Measurements from ENCODE around the gene RAB11A.

Gene RAB11A

GRCh38 chr15:65887565-65887964 is 18.3 kb downstream of the RAB11A start:
- DNase-seq, result no peak

GRCh38 chr15:65888981-65889380 is 19.7 kb downstream of the RAB11A start:
- DNase-seq, result no peak

- DNase-seq, result no peak
These were observed 23.8 kb downstream of the RAB11A start for GRCh38 chr15:65893060-65893459.

GRCh38 chr15:65896236-65896635 is 26.9 kb downstream of the RAB11A start:
- no peak for DNase-seq

GRCh38 chr15:65900488-65900887 is 31.2 kb downstream of the RAB11A start:
- DNase-seq, result no peak

GRCh38 chr15:65901336-65901735 is 32.0 kb downstream of the RAB11A start:
- DNase-seq, result no peak

- DNase-seq, result no peak
These were observed 32.5 kb downstream of the RAB11A start for GRCh38 chr15:65901836-65902235.

GRCh38 chr15:65902373-65902772 is 33.1 kb downstream of the RAB11A start:
- no peak for DNase-seq

GRCh38 chr15:65903296-65904073 is 34.2 kb downstream of the RAB11A start:
- no peak for DNase-seq

- DNase-seq, result no peak
These were observed 35.0 kb downstream of the RAB11A start for GRCh38 chr15:65904301-65904700.

GRCh38 chr15:65906396-65906795 is 37.1 kb downstream of the RAB11A start:
- DNase-seq, result no peak

GRCh38 chr15:65907661-65908060 is 38.4 kb downstream of the RAB11A start:
- DNase-seq, result no peak

GRCh38 chr15:65908876-65909275 is 39.6 kb downstream of the RAB11A start:
- DNase-seq, result no peak

- no peak for DNase-seq
These were observed 40.5 kb downstream of the RAB11A start for GRCh38 chr15:65909831-65910230.

- no peak for DNase-seq
These were observed 41.0 kb downstream of the RAB11A start for GRCh38 chr15:65910341-65910740.

- DNase-seq, result no peak
These were observed 42.9 kb downstream of the RAB11A start for GRCh38 chr15:65912235-65912634.

- DNase-seq, result no peak
These were observed 44.4 kb downstream of the RAB11A start for GRCh38 chr15:65913631-65914199.

- DNase-seq, result no peak
These were observed 45.1 kb downstream of the RAB11A start for GRCh38 chr15:65914386-65914785.

- DNase-seq, result no peak
These were observed 46.0 kb downstream of the RAB11A start for GRCh38 chr15:65914981-65915925.

GRCh38 chr15:65916041-65916663 is 46.9 kb downstream of the RAB11A start:
- DNase-seq, result no peak

- no peak for DNase-seq
These were observed 47.5 kb downstream of the RAB11A start for GRCh38 chr15:65916664-65917406.

GRCh38 chr15:65917407-65917756 is 48.1 kb downstream of the RAB11A start:
- no peak for DNase-seq
